Activated CD4-positive, alpha-beta T cell treated with anti-CD3 and anti-CD28 coated beads, Interleukin-2, amount 50 U/mL, for 24 hours (primary cell): ENCODE measurements around the gene GPR137.

Experiments used
- DNase-seq, 2 donors: peaks; one replicate each; pipeline ENCODE4 v3.0.0-alpha.2; 2020; ENCODE audit warnings: low read depth in 1 of 2, low spot score in 1 of 2

The GPR137 gene

DNA sequence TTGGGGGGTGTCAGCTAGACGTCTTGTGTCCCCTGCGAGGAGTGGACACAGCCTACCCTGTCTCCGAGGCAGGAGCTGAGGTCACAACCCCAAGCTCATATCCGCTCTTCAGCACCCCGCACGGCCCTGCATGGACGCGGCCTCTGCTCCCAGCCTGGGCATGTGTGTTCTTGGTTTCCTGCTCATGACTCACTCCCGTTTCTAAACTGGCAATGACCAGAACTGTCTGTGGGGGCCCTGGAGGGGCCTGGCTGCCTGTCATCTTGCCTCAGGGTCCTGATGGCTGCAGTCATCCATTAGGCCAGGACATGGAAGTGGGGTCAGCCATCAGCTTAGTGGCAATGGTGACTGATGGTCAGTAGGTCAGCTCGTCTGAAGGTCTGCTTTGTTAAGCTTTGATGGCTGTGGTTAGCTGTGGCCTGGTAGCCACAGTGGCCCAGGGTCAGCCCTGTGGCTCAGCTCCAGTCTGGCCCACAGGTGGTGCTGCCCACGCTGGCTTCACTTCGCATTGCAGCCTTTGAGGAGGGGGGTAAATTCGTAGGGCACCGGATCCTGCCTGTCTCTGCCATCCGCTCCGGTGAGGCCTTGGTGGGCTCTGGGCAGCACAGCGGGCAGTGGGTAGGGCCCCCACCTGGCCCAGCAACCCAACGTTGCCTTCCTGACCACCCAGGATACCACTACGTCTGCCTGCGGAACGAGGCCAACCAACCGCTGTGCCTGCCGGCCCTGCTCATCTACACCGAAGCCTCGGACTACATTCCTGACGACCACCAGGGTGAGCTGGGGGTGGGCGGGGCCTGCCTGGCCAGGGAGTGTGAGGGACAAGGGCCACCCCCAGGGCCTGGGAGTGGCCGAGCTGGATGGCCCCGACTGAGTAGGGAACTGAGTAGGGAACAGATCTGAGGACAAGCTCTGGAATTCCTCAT, 22.4 kb upstream of the GPR137 start:
- DNase-seq: no peak

- no peak for DNase-seq
These were observed 21.7 kb upstream of the GPR137 start for GRCh38 chr11:64263947-64264317.

- DNase-seq: no peak
These were observed 21.2 kb upstream of the GPR137 start for GRCh38 chr11:64264371-64264852.

DNA sequence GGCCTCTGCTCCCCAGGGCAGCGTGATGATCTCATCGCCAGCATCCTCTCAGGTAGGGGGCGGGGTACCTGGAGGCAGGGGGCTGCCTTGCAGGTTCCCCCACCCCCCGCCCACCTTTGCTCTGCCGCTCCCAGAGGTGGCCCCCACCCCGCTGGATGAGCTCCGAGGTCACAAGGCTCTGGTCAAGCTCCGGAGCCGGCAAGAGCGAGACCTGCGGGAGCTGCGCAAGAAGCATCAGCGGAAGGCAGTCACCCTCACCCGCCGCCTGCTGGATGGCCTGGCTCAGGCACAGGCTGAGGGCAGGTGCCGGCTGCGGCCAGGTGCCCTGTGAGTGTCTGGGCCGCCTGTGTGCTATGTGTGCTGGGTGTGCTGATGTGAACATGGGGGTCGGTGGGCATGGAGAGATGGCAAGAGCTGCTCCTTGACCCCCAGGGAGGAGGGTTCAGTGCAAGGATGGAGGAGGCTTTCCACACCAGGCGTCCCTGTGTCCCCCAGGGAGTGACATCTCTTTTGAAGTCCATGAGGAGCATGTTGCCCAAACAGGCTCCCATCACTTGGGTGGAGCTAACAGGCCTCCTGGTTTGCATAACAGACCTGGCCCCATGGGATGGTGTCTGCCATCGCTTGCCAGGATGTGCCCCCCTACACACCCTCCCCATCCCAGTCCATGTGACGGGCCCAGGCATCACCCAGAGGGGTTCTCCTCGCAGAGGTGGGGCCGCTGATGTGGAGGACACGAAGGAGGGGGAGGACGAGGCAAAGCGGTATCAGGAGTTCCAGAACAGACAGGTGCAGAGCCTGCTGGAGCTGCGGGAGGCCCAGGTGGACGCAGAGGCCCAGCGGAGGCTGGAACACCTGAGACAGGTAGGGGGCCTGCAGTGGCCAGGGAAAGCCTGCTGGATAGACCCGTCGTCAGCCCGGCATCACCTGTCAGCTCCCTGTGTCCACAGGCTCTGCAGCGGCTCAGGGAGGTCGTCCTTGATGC, 20.2 kb upstream of the GPR137 start:
- no peak for DNase-seq

GRCh38 chr11:64266339-64266738, 19.3 kb upstream of the GPR137 start:
- DNase-seq: no peak

- DNase-seq: no peak
These were observed 18.3 kb upstream of the GPR137 start for GRCh38 chr11:64267207-64267945.

DNA sequence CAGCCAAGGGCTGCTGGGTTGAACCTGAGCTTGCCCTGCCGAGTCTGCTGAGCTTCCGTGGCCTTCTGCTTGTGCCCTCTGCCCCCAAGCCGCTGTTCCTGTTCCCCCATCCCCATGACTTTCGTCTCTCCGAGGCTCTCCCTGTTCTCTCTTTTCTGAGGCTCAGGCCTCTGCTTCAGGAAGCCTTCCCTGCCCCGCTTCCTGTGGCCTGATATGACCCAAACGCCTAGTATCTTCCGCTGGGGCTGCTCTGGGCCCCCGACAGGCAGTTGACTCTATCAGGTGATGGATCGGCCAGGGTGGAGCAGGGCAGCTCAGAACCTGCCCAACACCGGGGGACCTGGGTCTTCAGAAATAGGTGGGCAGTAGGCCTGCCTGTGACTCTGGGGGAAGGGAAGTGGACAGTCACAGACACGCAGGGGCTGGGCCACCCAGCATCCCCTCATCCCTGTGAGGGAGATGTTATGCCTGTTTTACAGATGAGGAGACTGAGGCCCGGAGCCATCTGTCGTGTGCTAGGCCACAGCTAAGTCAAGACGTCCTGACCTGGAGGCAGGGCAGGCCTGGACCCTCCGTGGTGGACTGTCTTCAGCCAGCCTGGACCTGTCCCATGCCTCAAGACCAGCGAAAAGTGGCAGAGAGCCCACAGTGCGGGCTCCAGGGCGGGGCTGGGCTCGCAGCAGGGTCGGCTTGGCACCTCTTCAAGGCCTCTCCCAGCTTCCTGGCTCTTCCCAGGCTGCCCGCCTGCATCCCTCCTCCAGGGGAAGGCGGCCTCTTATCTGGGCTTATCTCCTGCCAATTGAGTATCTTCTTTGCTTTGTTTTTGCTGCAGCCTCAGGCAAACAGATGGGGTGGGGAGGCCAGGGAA, 17.4 kb upstream of the GPR137 start:
- DNase-seq: no peak

GRCh38 chr11:64268893-64269539, 16.6 kb upstream of the GPR137 start:
- DNase-seq: peak in 1 of 2 donors; percentile 35

DNA sequence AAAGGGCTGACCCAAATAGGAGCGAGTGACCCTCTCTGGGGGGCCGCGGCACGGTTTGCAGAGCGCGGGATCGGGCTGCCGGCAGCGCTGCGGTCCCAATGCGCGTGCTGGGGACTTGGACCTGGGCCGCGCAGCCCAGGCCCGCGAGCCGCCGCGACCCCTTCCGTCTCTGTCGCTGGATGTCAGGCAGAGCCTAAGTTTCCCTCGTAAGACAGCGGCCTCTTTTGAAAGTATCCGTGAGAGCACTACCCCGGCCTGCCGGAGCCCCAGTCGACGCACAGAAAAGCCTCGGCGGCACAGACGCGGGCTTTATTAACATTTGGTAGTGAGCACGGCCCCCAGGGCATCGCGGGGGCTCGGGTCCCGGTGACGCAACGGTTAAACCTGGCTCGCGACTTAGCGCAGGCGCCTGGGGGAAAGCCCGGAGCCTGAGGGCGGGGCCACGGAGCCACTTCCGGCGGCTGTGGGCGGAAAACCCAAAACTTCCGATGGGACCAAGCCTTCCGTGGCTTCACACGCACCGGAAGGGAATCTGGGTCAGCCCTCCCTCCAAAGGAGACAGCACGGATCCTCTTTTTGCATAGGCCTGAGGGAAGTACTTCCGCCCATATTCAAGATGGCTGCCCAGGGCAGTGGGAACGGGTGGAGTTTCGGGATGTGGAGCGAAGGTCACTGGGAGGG, 16.0 kb upstream of the GPR137 start:
- peak; percentile 97 to 99 for DNase-seq

DNA sequence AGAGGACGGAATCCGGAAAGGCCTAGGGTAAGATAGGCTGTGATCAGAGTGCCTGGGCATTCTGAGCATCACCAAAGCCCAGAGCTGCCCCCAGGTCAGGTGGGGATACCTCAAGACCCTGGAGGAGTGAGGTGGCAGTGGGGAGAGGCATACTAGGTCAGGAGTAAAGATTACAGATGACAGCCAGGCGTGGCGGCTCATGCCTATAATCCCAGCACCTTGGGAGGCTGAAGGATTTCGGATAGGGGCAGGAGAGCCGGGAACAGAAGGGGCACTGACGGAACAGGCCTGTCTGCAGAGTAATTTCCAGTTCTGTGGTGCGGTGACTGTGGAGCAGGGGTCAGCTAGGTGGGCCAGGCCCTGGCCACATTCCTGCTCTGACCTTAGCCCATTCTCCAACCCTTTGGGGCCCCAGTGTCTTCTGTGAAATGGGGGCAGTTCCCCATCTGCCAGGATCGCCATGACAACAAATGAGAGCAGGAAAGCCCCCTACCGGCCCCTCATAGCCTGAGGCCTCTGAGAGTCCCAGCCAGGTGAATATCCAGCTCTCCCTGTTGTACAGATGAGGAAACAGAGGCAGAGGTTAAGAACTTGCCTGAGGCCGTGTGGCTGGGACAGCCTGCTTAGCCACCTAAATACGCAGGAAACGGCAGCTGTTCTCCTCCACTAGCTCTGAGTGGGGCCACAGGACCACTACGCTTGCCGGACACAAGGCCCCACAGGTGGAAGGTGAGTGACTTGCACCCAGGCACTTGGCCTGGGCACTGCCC, 10.4 kb upstream of the GPR137 start:
- DNase-seq: no peak

DNA sequence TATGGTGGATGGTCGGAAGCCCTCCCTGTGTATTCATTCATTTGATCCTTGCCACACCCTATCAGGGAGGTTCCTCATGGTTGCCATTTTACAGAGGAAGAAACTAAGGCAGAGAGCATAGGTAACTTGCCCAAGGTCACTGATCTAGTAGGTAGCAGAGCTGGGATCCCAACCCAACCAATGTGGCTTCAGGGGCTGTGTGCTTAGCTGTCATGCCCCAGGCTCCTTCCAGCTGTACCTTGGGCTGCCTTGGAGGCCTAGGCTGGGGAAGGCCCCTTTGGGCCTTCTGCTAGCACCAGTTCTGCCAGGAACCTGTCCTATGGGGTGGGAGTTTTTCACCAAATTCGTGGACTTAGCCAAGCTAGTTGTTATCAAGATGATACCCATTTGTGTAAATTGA, 9.8 kb upstream of the GPR137 start:
- DNase-seq: no peak

DNA sequence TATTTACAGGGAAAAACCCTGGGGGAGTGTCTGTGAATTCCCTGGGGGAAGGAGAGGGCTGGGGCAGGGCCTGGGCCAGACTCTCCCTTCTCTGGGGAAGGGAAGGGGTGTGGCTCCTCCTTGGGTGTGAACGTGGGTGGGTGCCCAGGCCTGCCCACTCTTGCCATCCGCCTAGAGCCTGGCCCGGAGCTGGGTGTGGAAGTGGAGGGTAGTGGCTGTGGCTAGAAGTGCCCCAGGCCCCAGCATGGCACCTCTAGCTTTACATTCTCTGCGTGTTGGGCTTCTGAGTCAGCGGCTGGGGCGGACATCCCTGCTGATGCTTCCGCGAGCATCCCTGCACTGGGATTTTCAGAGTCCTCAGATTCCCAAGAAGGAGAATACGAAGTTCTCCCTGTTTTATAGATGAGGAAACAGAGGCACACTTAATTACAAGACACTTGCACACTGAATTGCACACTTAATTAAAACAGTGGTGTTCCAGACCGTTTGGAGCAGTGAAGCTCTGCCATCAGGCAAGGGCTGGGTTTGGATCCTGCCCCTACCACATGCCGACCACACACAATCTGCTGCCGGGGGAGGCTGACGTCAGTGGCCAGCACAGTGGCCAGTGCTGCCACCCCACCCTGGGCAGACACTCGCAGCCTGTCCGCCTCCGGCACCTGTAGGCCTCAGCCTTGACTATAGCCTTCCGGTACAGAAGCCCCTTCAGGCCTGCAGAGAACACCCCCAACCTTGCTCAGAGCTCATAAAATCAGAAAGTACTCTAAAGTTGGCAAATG, 8.8 kb upstream of the GPR137 start:
- DNase-seq: no peak

- DNase-seq: no peak
These were observed 7.0 kb upstream of the GPR137 start for GRCh38 chr11:64278576-64279190.

GRCh38 chr11:64281957-64282770, 3.5 kb upstream of the GPR137 start:
- no peak for DNase-seq

GRCh38 chr11:64283092-64283491, 2.6 kb upstream of the GPR137 start:
- no peak for DNase-seq
